HepG2 (cell line): ENCODE measurements around the gene YTHDF1. TPM values are rescaled to one million over a fixed set of nuclear protein-coding genes. Genes with fewer than 3 reads are reported as not detected.

ENCODE experiments used
- ATM ChIP-seq: fragments of 450-650 bp; IDR thresholded peaks from 2 replicates; pipeline ENCODE4 v1.7.1; 2017; ENCODE audit warnings: mild to moderate bottlenecking, borderline replicate concordance
- E2F5 ChIP-seq: sonication (generic); formaldehyde crosslinking; conservative IDR thresholded peaks from 2 replicates; pipeline ENCODE4 v1.4.0; 2020; ENCODE audit warnings: missing genetic modification reagents
- HMGXB4 ChIP-seq, 2 experiments: sonication (generic) in 1 of 2; formaldehyde crosslinking in 1 of 2; IDR thresholded peaks; 2 replicates each; pipeline versions ENCODE4 v1.4.0 to v1.6.1; 2018 to 2020; ENCODE audit warnings: missing genetic modification reagents in 2 of 2, borderline replicate concordance in 1 of 2, low read depth in 1 of 2, mild to moderate bottlenecking in 1 of 2, missing biosample characterization in 1 of 2
- KDM2A ChIP-seq: sonication (generic); formaldehyde crosslinking; IDR thresholded peaks from 2 replicates; pipeline ENCODE4 v1.4.0; 2020; ENCODE audit warnings: low read depth, missing genetic modification reagents, borderline replicate concordance
- KLF6 ChIP-seq: IDR thresholded peaks from 2 replicates; pipeline ENCODE4 v1.8.0; 2016; ENCODE audit warnings: missing biosample characterization, missing genetic modification reagents
- PLRG1 ChIP-seq: fragments of 450-650 bp; conservative IDR thresholded peaks from 2 replicates; pipeline ENCODE4 v1.6.1; 2016
- POLR2AphosphoS2 ChIP-seq: IDR thresholded peaks from 2 replicates; pipeline ENCODE4 v1.6.1; 2011; ENCODE audit warnings: low read depth, low read length, improper control_type of control experiment
- SAFB2 ChIP-seq: sonication (generic); formaldehyde crosslinking; IDR thresholded peaks from 2 replicates; pipeline ENCODE4 v1.5.1; 2020; ENCODE audit warnings: missing genetic modification reagents, low read depth, mild to moderate bottlenecking, borderline replicate concordance
- SRF ChIP-seq: IDR thresholded peaks from 2 replicates; pipeline ENCODE4 v1.6.1; 2011; ENCODE audit warnings: mild to moderate bottlenecking, low read depth, low read length, moderate library complexity
- ZBTB26 ChIP-seq: IDR thresholded peaks from 2 replicates; pipeline ENCODE4 v1.6.1; 2016; ENCODE audit warnings: missing compliant biosample characterization, missing genetic modification reagents, borderline replicate concordance
- ZEB1 ChIP-seq: IDR thresholded peaks from 2 replicates; pipeline ENCODE4 v1.6.1; 2012; ENCODE audit warnings: mild to moderate bottlenecking, low read depth, inconsistent platforms; ENCODE audit not compliant: insufficient replicate concordance
- ZNF17 ChIP-seq: sonication (generic); formaldehyde crosslinking; IDR thresholded peaks from 2 replicates; pipeline ENCODE4 v1.5.0; 2020; ENCODE audit warnings: mild to moderate bottlenecking, missing genetic modification reagents
- ZNF253 ChIP-seq: sonication (generic); formaldehyde crosslinking; IDR thresholded peaks from 2 replicates; pipeline ENCODE4 v1.8.0; 2022; ENCODE audit warnings: mild to moderate bottlenecking, missing genetic modification reagents, borderline replicate concordance
- ZNF354B ChIP-seq: sonication (generic); formaldehyde crosslinking; IDR thresholded peaks from 2 replicates; pipeline ENCODE4 v1.8.0; 2022; ENCODE audit warnings: mild to moderate bottlenecking, missing genetic modification reagents
- ZNF367 ChIP-seq: sonication (generic); formaldehyde crosslinking; IDR thresholded peaks from 2 replicates; pipeline ENCODE4 v1.4.0; 2020; ENCODE audit warnings: missing genetic modification reagents, borderline replicate concordance
- ZNF543 ChIP-seq: sonication (generic); formaldehyde crosslinking; IDR thresholded peaks from 2 replicates; pipeline ENCODE4 v1.4.0; 2020; ENCODE audit warnings: mild to moderate bottlenecking, missing genetic modification reagents
- ZNF7 ChIP-seq: IDR thresholded peaks from 2 replicates; pipeline ENCODE4 v1.6.1; 2016; ENCODE audit warnings: missing biosample characterization, missing genetic modification reagents
- ZNF780A ChIP-seq: sonication (generic); formaldehyde crosslinking; IDR thresholded peaks from 2 replicates; pipeline ENCODE4 v1.8.0; 2022; ENCODE audit warnings: mild to moderate bottlenecking, missing genetic modification reagents, moderate library complexity
- polyA plus RNA-seq, 8 experiments: library from polyadenylated mRNA; depleted of rRNA in 3 of 8; stranded (reverse) in 7 of 8; unstranded in 1 of 8; fragments of >200 nt; fragmentation: Illumina TruSeq in 4 of 8; extraction: Trizol in 4 of 8; gene quantifications; 2 replicates each; pipeline versions ENCODE4 v1.2.1 to v1.2.3, GENCODE V29; 2011 to 2016; ENCODE audit warnings: low read depth in 4 of 8, missing spikeins in 1 of 8, mixed read lengths in 1 of 8; ENCODE audit not compliant: insufficient read depth in 1 of 8
- total RNA-seq, 5 experiments: library from RNA; depleted of rRNA; stranded (reverse); fragments of >200 nt; fragmentation: Illumina TruSeq; extraction: Trizol; gene quantifications; 2 replicates each; pipeline ENCODE4 v1.2.3, GENCODE V29; 2016; ENCODE audit warnings: low read depth in 1 of 5
- TF ChIP-seq, protein P1 (sequence below): sonication (generic); formaldehyde crosslinking; IDR thresholded peaks from 2 replicates; pipeline ENCODE4 v1.5.0; 2020; ENCODE audit warnings: missing genetic modification reagents, mild to moderate bottlenecking, borderline replicate concordance
- TF ChIP-seq, protein P2 (sequence below): IDR thresholded peaks from 2 replicates; pipeline ENCODE4 v1.6.1; 2016; ENCODE audit warnings: low read depth, borderline replicate concordance
- TF ChIP-seq, protein P3 (sequence below): sonication (generic); formaldehyde crosslinking; IDR thresholded peaks from 2 replicates; pipeline ENCODE4 v1.5.1; 2020; ENCODE audit warnings: mild to moderate bottlenecking, moderate library complexity, missing genetic modification reagents
- TF ChIP-seq, protein P4 (sequence below): sonication (generic); formaldehyde crosslinking; conservative IDR thresholded peaks from 2 replicates; pipeline ENCODE4 v1.4.0; 2020; ENCODE audit warnings: missing genetic modification reagents

YTHDF1 gene
- total and polyA plus RNA-seq, 2 of the 13 experiments (the other 11 are each of a cell fraction or from before 2014, with no cell fraction given) = 34.5 to 37.7 TPM

- TF ChIP-seq, protein P1, sequence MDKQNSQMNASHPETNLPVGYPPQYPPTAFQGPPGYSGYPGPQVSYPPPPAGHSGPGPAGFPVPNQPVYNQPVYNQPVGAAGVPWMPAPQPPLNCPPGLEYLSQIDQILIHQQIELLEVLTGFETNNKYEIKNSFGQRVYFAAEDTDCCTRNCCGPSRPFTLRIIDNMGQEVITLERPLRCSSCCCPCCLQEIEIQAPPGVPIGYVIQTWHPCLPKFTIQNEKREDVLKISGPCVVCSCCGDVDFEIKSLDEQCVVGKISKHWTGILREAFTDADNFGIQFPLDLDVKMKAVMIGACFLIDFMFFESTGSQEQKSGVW (CRISPR knock-in tag) = no peak
- TF ChIP-seq ZBTB26 (CRISPR knock-in tag) = no peak
- TF ChIP-seq POLR2AphosphoS2 = no peak
- TF ChIP-seq KDM2A (CRISPR knock-in tag) = no peak
- TF ChIP-seq HMGXB4 (CRISPR knock-in tag; IDR thresholded peaks at IDR 0.05; ENCODE audit: borderline replicate concordance in 1 of 2, low read depth in 1 of 2) = no peak
- TF ChIP-seq ZNF7 (CRISPR knock-in tag) = no peak
- no peak for TF ChIP-seq ZNF354B (CRISPR knock-in tag)
- TF ChIP-seq SRF = no peak
- no peak for TF ChIP-seq ZNF17 (CRISPR knock-in tag)
- TF ChIP-seq, protein P2, sequence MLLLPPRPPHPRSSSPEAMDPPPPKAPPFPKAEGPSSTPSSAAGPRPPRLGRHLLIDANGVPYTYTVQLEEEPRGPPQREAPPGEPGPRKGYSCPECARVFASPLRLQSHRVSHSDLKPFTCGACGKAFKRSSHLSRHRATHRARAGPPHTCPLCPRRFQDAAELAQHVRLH = no peak
- no peak for TF ChIP-seq ZNF367 (CRISPR knock-in tag)
- no peak for TF ChIP-seq ZEB1
- no peak for TF ChIP-seq ZNF543 (CRISPR knock-in tag)
- TF ChIP-seq SAFB2 (CRISPR knock-in tag) = no peak
- no peak for TF ChIP-seq ZNF780A (CRISPR knock-in tag)
- no peak for TF ChIP-seq ZNF253 (CRISPR knock-in tag)
- TF ChIP-seq, protein P3, sequence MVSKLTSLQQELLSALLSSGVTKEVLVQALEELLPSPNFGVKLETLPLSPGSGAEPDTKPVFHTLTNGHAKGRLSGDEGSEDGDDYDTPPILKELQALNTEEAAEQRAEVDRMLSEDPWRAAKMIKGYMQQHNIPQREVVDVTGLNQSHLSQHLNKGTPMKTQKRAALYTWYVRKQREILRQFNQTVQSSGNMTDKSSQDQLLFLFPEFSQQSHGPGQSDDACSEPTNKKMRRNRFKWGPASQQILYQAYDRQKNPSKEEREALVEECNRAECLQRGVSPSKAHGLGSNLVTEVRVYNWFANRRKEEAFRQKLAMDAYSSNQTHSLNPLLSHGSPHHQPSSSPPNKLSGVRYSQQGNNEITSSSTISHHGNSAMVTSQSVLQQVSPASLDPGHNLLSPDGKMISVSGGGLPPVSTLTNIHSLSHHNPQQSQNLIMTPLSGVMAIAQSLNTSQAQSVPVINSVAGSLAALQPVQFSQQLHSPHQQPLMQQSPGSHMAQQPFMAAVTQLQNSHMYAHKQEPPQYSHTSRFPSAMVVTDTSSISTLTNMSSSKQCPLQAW (CRISPR knock-in tag) = 0 out of 2 replicates have a peak, but pooled peaks have one; percentile 36
- TF ChIP-seq ATM = no peak
- TF ChIP-seq E2F5 = no peak
- TF ChIP-seq PLRG1 = no peak
- TF ChIP-seq KLF6 (CRISPR knock-in tag) = no peak
- TF ChIP-seq, protein P4, sequence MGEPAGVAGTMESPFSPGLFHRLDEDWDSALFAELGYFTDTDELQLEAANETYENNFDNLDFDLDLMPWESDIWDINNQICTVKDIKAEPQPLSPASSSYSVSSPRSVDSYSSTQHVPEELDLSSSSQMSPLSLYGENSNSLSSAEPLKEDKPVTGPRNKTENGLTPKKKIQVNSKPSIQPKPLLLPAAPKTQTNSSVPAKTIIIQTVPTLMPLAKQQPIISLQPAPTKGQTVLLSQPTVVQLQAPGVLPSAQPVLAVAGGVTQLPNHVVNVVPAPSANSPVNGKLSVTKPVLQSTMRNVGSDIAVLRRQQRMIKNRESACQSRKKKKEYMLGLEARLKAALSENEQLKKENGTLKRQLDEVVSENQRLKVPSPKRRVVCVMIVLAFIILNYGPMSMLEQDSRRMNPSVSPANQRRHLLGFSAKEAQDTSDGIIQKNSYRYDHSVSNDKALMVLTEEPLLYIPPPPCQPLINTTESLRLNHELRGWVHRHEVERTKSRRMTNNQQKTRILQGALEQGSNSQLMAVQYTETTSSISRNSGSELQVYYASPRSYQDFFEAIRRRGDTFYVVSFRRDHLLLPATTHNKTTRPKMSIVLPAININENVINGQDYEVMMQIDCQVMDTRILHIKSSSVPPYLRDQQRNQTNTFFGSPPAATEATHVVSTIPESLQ (CRISPR knock-in tag) = no peak
Observed at GRCh38 chr20:63241272-63241671, 25.3 kb upstream of the YTHDF1 start (continued).
